Stimulated activated CD4-positive, alpha-beta T cell treated with anti-CD3 and anti-CD28 coated beads, Interleukin-15, amount 100 ng/mL, for 24 hours (primary cell): ENCODE data around the gene DPH1.

Experiments
- DNase-seq: peaks from one replicate; pipeline ENCODE4 v3.0.0-alpha.2; 2020

DPH1 gene

GRCh38 chr17:2082003-2082781 lies 52.2 kb downstream of the DPH1 start:
- DNase-seq = no peak

- DNase-seq = no peak
Measured at GRCh38 chr17:2083613-2084035, 53.7 kb downstream of the DPH1 start.

- no peak for DNase-seq
Measured at GRCh38 chr17:2084036-2084765, 54.2 kb downstream of the DPH1 start.

- DNase-seq = no peak
Measured at GRCh38 chr17:2084766-2085647, 55.1 kb downstream of the DPH1 start.

GRCh38 chr17:2085648-2085949 lies 55.6 kb downstream of the DPH1 start:
- no peak for DNase-seq

GRCh38 chr17:2086306-2086705 lies 56.4 kb downstream of the DPH1 start:
- DNase-seq = no peak

- DNase-seq = peak; percentile 76
Measured at GRCh38 chr17:2087597-2088211, 57.8 kb downstream of the DPH1 start.

GRCh38 chr17:2089021-2089422 lies 59.1 kb downstream of the DPH1 start:
- DNase-seq = peak; percentile 25

GRCh38 chr17:2090210-2090641 lies 60.3 kb downstream of the DPH1 start:
- DNase-seq = peak; percentile 47

- no peak for DNase-seq
Measured at GRCh38 chr17:2090804-2091534, 61.0 kb downstream of the DPH1 start.

- no peak for DNase-seq
Measured at GRCh38 chr17:2092253-2092652, 62.3 kb downstream of the DPH1 start.

- no peak for DNase-seq
Measured at GRCh38 chr17:2093349-2093748, 63.4 kb downstream of the DPH1 start.
